Ovary (tissue), 3 donors: Measurements from ENCODE around the gene PDLIM7.

Experiments used
- EP300 ChIP-seq: sonication (generic); formaldehyde crosslinking; IDR thresholded peaks from one replicate; pipeline ENCODE4 v1.6.1; 2017; ENCODE audit warnings: antibody characterized with exemption
- POLR2A ChIP-seq: fragments of 450-650 bp; IDR thresholded peaks from one replicate; pipeline ENCODE4 v1.6.1; 2017; ENCODE audit warnings: antibody characterized with exemption, mild to moderate bottlenecking, moderate library complexity
- TF ChIP-seq, protein P1 (sequence below), 3 donors: fragments of 450-650 bp in 2 of 3; fragments of 200-600 bp in 1 of 3; IDR thresholded peaks; one replicate each; pipeline versions ENCODE4 v1.5.1 to v1.8.0; 2016 to 2022; ENCODE audit warnings: antibody characterized with exemption in 3 of 3, mild to moderate bottlenecking in 1 of 3
- donor health status: DM: no; HTN: no; CAD: no.

DNA sequence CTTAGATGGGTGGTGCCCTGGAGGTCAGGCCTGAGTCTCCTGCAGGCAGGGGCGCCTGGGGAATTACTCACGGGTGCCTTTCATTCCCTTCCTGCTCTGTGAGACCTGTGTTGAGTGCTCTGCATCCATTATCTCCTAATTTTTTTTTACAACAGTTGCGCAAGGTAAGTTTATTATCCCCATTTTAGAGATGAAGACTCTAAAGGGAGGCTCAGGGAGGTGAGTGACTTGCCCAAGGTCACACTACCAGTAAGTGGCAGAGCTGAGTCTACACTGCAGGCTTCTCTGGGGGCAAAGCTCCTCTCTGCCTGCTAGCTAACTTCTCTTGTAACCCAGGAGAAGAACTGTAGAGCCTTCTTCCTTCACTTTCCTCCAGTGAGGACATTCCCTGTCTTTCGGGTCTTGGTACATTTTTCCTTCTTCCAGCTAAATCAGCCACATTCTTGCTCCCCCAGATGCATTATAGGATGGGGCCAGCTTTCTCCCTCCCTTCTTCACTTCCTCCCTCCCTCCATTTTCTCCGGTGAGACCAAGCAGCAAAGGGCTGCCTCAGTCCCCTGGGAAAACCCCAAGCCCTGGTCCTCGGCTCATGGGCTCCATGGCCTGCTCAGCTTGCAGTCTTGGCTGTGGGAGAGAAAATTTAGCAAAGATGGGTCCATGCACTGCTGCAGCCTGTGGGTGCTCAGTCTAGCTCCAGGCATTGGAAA is 49.0 kb downstream of the PDLIM7 start:
- TF ChIP-seq POLR2A (no peak), EP300 (no peak)
- TF ChIP-seq, protein P1, sequence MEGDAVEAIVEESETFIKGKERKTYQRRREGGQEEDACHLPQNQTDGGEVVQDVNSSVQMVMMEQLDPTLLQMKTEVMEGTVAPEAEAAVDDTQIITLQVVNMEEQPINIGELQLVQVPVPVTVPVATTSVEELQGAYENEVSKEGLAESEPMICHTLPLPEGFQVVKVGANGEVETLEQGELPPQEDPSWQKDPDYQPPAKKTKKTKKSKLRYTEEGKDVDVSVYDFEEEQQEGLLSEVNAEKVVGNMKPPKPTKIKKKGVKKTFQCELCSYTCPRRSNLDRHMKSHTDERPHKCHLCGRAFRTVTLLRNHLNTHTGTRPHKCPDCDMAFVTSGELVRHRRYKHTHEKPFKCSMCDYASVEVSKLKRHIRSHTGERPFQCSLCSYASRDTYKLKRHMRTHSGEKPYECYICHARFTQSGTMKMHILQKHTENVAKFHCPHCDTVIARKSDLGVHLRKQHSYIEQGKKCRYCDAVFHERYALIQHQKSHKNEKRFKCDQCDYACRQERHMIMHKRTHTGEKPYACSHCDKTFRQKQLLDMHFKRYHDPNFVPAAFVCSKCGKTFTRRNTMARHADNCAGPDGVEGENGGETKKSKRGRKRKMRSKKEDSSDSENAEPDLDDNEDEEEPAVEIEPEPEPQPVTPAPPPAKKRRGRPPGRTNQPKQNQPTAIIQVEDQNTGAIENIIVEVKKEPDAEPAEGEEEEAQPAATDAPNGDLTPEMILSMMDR (IDR thresholded peaks at IDR 0.05) = no peak
